DMS53 treated with DMSO at 0.1 percent for 48 hours (cell line): ENCODE data around the gene RHOH.
A peak's percentile ranks its signal among the peaks of the same experiment; 100 is the strongest.

ENCODE experiments used
- DNase-seq: peaks from one replicate; lab custom pipeline; 2025; ENCODE audit not compliant: unreplicated experiment; lab: John Stamatoyannopoulos, UW

Gene RHOH

DNA sequence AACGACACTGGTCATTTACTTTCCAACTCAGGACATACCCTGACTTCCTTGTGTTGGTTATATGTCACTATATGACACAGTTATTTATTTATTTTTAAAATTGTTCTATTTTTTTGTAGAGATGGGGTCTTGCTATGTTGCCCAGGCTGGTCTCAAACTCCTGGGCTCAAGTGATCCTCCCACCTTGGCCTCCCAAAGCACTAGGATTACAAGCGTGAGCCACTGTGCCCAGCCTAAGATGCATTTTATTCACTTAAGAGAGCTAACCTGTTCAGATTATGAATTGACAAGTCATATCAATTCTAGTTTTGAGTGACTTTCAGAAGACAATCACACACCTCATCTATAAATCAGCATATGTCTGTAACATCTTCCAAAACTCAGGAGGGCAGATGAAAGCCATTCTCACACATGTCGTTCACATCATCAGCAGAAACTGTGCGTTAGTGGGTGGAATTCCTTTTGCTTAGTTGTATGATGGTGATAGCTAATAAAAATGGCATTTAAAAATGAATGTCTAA lies 9.4 kb upstream of the RHOH start:
- DNase-seq = no peak

DNA sequence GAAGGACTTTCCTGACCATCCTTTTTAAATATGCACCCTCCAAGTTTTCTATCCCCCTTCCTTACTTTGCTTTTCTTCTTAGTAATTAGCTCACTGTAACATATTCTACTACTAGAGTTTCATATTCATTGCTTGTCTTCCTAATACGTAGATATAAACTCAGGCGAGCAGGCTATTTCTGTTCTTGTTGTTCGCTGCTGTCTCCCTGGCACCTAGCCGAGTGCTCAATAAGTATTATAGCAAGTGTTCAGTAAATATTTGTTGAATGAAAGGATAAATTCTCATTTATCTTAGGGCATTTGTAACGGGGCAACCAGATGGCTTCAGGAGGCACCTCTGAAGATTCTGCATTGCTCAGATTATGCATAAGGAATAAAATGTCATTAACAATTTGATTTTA lies 6.8 kb upstream of the RHOH start:
- peak; percentile 97 for DNase-seq

DNA sequence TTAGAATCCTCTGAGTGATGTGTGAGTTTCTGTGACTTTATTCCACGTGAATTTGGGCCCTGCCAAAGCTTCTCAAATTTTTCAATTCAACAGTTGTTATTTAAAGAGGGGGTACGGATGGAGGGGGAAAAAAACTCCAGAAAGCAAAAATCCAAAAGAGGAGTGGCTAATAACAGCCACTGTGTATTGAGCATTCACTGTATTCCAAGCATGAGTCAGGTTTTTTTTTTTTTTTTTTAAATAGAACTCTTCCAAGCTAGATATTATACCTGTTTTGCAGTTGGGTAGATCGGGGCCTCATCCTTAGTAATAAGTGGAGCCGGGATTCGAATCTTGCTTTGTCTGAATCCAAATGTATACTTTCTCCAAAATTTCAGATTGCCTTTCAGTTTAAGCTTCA lies 6.4 kb upstream of the RHOH start:
- peak; percentile 79 for DNase-seq

DNA sequence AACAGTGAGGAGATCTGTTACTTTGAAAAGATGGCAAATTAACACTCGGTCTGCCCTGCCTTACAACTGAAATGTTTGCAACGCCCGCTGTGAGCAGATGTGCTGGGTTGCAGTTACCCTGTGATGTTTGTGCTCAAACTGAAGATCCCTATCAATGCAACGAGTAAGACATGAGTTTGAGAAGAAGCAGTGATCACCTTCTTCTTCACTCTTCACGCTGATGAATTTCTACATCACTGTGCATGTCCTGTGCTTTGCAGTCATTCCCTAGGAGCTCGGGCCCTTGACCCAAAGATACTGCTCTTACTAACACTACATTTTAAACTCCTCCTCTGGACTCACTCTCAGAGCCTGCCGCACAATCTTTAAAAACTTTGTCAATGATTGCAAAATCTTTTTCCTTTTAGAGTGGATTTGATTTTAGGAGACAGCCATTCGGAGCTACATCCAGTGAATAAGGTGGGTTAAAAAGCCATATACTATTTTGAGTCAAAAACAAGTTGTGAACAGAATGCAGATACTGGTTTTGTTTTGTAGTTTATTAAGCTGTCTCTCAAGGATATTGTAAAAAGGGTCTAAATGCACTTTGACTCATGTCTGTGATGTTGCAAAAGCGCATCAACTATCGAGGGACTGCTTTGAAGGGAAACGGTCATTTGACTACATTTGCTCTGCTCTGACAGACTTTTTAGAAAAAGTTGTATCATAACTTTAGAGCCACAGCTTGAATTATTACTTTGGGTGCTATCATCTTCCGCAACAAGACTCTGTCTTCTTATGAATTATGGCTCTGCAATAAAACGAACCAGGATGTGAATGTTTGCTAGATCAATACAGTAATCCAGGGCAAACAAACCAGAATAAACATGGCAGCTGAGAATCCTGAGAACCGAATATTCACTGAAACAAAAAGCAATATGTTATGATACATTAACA lies 5.7 kb upstream of the RHOH start:
- peak; percentile 97 for DNase-seq

DNA sequence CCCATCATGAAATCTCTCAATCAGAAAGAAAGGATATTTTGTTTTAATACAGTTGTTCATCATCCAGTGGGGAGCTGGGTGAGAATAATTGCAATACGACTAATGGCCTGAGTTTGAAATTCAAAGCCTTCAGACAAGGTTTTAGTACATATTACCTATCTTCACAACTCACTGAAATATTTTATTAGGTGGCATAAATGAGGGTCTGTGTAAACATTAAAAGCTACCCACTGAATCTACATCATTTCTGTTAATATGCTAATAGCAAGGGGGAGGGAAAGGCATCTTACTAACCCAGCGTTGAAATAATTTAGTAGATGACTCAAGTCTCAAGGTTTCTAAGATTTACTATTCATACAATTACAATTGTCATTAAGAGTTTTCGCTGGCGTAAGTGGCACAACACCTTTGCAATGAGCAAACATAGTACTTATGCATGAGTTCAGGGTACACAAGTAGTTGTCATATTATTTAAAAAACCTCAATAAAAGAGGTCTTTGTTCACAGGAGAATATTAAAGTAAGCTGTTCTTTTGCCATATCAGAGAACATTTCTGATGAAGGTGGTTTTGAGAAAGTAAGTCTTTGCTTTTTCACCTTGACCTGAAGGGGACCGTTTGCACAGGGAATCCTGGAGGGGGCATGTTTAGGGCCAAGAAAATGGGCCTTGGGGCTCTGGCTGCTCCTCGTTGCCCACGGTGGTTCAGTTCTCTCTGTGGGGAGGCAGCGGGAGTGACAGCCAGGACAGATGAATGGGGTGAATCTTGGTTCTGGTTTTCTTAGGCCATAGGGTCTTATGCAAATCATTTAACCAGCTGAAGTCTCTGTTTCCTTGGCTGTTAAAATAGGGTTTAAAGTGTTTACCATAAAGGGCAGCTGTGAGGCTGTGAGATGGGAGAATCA lies 4.5 kb upstream of the RHOH start:
- DNase-seq = peak; percentile 45

DNA sequence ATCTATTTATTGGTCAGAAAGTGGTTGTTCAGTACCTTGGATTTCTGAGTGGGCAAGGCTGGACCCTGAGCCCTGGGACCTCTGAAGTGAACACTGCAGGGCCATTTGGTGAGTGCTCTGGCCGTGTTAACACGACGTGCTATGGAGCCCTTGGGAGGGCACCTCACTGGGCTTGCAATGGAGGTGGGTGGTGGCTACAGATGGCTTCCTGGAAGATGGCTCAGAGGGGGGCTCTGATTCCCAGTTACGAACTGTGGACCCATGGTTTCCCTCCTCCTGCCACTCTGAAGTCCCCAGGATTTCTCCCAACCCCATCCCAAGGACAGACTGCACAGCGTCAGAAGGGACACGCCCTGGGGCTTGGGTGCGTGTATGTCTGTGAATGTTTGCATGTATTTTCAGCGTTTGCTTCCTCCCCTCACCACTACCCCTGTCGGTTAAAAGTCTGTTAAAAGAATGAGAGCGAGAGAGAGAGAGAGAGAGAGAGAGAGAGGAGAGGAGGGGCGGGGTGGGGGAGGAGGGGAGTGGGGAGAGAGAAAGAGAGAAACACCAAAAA lies 3.7 kb upstream of the RHOH start:
- DNase-seq = no peak

DNA sequence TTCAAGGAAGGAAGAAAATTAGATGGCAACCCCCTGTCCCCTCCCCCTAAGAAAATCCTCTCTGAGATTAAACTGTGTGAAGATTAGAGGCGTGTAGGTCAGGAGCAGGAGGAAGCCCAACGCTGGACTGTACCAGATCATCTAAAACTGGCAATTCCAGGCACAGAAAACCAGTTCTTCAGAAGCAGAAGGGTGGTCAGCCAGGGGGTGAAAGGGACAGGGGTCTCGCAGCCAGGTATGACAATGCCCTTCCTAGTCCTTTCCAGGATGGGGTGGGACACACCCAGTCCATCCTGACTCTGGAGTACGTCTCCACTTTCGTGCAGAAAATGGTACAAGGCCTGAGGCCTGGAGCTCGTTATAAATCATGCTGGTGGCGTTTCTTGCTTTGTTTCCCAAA lies 3.3 kb upstream of the RHOH start:
- no peak for DNase-seq

DNA sequence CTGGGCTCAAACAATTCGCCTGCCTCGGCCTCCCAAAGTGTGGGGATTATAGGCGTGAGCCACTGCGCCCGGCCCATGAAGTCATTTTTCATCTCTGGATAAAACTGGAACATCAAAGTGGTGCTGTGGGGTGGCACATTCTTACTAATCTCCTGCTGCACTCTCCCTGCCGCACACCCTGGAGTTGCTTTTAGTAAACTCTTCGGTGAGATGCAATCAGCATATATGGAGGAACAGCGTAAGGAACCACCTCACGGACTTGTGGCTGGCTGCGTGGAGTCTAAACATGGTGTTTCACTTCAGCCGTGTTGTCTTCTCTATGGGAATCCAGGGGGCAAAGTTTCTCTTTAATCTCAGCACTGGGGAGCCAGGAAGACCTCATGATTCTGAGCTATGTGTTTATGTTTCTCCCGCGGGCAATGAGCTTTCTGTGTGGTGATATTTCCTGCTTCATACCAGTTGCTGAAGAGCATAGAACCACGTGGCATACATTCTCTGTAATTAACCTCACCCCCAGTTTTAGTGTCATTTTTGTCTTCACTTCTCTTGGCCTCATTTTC lies 2.1 kb upstream of the RHOH start:
- no peak for DNase-seq

DNA sequence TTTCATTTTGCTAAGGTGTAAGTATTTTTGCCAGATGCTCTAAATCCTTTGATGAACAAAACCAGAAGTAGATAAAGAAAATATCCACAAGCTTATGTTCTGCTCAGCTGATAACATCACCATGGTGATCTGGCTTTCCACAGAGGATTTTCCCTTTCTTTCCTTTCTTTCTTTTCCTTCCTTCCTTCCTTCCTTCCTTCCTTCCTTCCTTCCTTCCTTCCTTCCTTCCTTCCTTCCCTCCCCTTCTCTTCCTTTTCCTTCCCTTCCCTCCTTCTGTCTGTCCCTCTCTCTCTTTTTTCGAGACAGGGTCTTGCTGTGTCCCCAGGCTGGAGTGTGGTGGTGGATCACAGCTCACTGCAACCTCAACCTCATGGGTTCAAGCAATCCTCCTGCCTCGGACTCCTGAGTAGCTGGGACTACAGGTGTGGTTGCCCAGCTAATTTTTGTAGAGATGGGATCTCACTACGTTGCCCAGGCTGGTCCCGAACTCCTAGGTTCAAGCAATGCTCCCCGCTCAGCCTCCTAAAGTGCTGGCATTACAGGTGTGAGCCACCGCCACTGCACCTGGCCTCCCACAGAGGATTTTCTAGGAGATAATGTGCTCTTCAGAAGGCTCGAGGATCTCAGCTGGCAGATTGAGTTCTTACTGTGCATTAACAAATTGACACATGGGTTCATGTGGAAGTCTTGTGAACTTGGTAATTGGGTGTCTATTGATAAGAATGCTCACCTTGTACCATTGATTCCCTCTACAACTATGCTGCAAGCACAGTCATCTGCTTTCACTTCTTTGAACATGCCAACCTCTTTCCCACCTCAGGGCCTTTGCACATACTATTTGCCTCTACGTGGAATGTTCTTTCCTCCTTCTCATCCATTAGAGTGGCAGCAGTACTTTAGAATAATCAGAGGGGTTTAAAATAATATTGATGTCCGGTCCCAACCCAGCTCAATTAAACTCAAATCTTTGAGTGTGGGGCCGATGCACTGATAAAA lies 1.4 kb upstream of the RHOH start:
- no peak for DNase-seq

DNA sequence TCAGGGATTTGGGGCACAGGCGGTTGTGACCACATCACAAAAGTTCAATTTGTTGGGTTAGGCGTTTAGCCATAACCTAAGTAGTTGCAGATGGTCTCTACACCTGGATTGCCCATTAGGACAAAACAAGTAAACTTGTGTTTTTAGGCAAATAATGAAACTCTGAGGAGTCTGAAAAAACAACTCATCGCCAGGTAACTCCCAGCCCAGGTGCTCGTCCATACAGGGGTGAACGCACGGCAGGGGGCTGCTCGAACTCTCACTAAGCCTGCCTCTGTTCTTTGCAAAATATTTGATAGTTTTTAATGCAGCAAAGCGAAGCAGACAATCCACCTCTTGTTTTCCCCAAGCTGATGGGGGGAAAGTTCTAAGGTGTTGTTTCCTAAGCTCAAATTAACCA lies 559 bp upstream of the RHOH start:
- no peak for DNase-seq

DNA sequence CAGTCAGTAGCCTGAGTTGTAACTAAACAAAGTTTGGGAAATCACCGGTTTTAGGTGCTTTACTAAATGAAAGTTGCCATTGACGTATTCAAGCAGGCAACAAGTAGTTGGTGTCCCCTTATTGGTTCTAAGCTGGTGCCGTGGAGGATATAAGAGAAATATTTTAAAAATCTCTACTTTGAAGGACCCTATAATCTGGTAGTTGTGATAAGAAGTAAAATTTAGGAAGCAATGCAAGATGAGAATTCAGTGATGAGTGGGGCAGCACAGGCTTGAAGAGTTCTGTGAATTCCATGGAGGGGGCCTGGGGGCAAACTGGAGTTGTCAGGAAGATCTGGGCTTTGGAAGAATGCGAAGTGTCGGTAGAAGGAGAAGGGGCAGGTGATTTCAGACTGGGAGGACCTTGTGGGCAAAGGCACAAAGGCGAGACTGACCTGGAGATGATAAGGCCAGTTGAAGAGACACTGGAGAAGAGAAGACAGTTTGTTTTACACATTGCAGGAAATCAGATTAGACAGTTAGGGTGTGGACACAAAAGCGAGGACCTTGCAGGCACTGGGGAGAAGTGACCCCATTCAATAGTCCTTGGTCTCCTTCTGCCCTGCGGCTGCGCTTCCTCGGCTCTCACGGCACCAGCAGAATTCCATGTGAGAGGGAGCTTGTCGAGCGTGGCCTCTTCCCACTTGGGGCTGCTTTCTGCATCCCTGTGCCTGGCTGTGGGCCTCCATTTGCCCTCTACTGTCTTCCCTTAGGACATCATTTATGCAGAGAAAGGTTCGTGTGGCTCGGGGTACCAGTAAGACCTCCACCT lies 1.3 kb downstream of the RHOH start:
- DNase-seq = no peak

DNA sequence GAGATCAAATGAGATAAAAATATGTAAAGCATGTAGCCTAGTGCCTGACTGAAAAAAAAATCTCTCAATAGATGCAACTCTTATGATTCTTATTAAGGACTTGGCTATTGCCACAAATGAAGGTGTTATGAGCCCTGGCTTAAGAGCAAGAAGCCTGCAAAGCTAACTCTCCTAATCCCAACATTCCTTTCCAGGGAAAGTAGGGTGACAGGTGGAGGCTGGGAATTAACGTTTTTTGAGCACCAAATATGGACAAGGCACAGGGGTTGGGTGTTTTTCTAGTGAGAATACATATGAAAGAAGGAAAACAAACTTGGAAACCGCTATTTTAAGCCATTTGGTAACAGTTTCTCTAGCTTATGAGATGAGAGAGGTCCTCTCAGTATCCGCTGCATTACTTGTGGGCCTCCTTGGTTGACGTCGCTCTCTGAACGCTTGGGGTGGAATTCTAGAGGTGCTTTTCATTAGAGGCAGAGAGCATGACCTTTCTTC lies 2.4 kb downstream of the RHOH start:
- DNase-seq = no peak

DNA sequence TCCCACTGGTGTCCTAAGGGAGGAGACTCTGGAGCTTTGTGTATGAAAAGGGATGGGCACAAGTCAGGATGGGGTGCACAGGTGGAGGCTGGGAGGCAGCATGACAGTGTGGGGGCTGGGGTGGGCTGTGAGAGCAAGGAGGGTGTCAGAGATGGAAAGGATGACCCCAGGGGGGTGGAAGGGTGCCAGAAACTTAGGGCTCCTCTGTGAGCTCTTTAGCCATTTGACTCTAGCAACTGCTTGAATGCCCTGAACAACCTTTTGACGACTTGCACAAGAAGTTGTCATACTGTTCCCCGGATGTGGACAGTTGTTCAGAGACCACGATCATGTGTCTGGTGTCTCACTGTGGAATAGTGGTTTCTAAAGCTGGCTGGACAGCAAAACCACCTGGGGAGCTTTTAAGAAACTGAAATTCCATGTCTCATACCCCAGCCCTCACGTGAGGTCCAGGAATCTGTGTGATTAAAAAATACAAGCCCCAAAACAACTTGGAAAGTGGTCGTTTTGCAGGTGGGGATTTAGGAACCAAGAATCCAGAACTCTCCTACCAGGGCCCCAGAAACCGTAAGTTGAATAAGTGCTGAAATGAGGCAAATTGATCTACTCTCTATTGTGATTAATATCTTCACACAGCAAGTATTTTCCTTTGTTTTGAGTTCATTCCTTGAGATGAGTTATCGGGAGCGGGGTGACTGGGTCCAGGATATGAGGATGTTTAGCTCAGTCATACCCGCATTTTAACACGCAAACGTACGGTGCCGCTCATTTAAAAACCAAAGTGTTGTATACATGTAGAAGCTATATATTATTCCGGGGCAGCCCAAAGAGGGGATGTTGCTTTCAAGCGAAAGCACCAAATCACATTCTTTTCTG lies 3.4 kb downstream of the RHOH start:
- no peak for DNase-seq

DNA sequence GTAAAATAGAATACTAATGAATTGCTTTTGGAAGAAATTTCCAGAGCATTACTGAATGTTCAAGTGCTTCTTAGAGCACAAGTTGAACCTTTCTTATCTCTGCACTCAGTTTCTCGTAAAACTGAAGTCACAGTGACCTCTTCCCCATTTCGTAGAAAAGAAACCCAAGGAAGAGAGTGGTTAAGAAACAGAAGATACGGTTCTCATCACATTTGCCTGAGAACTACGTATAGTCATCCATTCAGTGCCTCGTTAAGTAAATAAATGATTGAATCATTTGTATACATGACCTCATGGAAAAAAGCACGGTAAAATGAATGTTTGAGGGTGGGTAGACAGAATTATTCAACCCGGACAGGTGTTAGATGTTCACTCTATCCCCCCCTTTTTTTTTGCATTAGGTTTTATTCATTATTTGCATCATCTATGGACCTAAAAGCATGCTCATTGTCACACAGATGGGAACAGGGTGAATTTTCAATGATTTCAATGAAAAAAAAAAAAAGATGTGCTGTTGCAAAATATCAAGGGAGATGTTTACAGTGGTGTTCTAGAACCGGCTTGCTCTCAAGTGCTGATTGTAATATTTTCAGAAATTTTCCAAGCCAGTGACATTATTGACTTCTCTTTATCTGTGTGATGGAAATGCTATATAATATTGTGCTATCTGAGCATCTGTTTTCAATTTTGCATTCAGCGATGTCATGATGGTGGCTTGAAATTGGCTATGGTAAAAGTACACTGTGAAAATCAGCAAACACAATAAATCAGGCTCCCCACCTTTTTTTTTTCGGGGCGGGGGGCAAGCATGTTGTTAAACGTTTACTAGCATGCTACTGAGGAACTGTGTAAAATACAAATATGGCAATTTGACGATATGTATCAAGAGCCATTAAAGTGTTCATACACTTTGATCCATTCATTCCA lies 4.3 kb downstream of the RHOH start:
- peak; percentile 89 for DNase-seq

DNA sequence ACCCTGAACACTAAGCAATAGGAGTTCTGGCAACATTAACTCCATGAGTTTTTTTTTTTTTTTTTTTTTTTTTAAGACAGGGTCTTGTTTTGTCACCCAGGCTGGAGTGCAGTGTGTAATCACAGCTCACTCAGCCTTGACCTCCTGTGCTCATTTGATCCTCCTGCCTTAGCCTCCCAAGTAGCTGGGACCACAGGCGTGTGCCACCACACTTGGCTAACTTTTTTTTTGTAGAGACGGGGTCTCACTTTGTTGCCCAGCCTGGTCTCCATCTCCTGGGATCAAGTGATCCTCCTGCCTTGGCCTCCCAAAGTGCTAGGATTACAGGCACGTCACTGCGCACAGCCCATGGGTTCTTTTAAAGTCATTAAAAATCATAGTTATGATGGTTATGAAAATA lies 5.1 kb downstream of the RHOH start:
- DNase-seq = no peak

DNA sequence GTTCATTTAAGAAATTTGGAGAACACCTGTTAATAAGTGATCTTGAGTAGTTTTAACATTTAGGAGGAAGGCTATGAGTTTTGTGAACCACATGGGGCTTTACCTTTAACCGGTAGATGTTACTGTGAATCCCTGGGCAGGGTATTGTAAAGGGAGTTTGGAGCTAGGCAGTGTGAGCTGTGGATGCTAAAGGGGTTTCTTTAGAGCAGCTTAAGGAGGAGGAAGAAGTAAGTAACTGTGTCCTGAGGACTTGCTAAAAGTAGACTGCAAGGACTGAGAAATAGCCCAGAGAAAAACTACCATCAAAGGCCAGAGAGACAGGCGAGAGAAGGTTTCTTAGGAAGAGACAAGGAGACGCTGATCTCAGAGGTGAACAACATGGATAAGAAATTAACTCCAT lies 5.6 kb downstream of the RHOH start:
- no peak for DNase-seq
